ENCODE data around the gene LRIG1. TPM values are rescaled to one million over a fixed set of nuclear protein-coding genes. Genes with fewer than 3 reads are reported as not detected.

The LRIG1 gene
- total and polyA plus RNA-seq, 7 donors: 4.2 to 226 (median 150) TPM

- DNase-seq: peak; percentile 70
- Histone ChIP-seq H3K4me1 (peaks cover 0 to 99% (median 93%) of the 10 kb centered on the region in 4 donors), H3K36me3 (peaks cover 0 to 5% (median 0%) of the 10 kb centered on the region in 4 donors), H3K27me3 (no peaks in the 10 kb centered on the region), H3K4me3 (no peak overlapping the region), H3K27ac (peak overlapping the region; percentile 79 to 95 (median 85)), H3K9me3 (no peaks in the 10 kb centered on the region)
- intact Hi-C loops (cut with DNase I): no loop called here
- WGBS, 2 donors: 27 to 51% methylated on average over 7 of the region's 7 CpGs
- TF ChIP-seq EP300 (IDR thresholded peaks at IDR 0.05) (no peak), CTCF (IDR thresholded peaks at IDR 0.05) (no peak), POLR2AphosphoS5 (IDR thresholded peaks at IDR 0.05) (no peak)
Observed at GRCh38 chr3:66449411-66449974, 51.3 kb downstream of the LRIG1 start.

DNA sequence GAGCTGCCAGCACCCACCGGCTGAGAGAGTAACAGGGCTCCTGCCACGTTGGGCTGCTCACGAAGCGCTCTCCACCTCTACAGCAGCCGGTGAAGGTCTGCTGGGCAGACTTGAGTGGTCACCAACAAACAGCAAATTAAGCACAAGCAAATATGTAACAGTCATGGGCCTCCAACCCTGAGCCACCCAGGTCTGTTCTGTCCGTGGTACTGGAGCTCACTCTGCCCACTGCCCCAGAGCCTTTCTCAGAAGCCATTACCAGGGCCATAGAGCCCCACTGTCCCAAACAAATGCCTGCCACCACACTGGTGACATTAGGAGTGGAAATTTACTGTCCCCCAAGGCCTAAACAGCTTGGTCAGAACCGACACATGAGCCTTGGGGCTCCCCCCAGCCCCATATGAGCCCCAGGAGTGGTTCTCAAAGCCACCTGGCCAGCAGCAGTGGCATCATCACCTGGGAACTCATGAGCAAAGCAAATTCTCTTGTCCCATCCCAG, 56.6 kb downstream of the LRIG1 start:
- H3K9me3 ChIP-seq: no peaks in the 10 kb centered on the region
- intact Hi-C loops (cut with DNase I): no loop called here
- H3K36me3 ChIP-seq: peaks cover 0 to 13% (median 0%) of the 10 kb centered on the region in 4 donors
- 71 to 88% methylated on average over 7 of the region's 7 CpGs for WGBS, 2 donors
- H3K27ac ChIP-seq: peak overlapping the region; percentile 14 to 95 (median 83)
- no peaks in the 10 kb centered on the region for H3K27me3 ChIP-seq
- TF ChIP-seq CTCF (IDR thresholded peaks at IDR 0.05) (no peak), POLR2AphosphoS5 (IDR thresholded peaks at IDR 0.05) (no peak), EP300 (IDR thresholded peaks at IDR 0.05) (no peak)
- DNase-seq: peak; percentile 50
- peaks cover 0 to 99% (median 93%) of the 10 kb centered on the region in 4 donors for H3K4me1 ChIP-seq
- H3K4me3 ChIP-seq: no peak overlapping the region

GRCh38 chr3:66443118-66443803, 57.6 kb downstream of the LRIG1 start:
- WGBS, 2 donors: 77 to 85% methylated on average over 10 of the region's 10 CpGs
- no peak for TF ChIP-seq CTCF (IDR thresholded peaks at IDR 0.05)
- Histone ChIP-seq H3K9me3 (no peaks in the 10 kb centered on the region), H3K4me3 (peak overlapping the region in 1 of 4 donors; percentile 8), H3K4me1 (peaks cover 0 to 99% (median 93%) of the 10 kb centered on the region in 4 donors), H3K27me3 (no peaks in the 10 kb centered on the region), H3K36me3 (peaks cover 0 to 10% (median 0%) of the 10 kb centered on the region in 4 donors), H3K27ac (peak overlapping the region; percentile 59 to 95 (median 83))
- DNase-seq: peak; percentile 49
- intact Hi-C loops (cut with DNase I): no loop called here

- intact Hi-C loops (cut with DNase I): no loop called here
- H3K4me3 ChIP-seq: peak overlapping the region in 2 of 4 donors; percentile 7 to 8
- H3K9me3 ChIP-seq: no peaks in the 10 kb centered on the region
- no peaks in the 10 kb centered on the region for H3K27me3 ChIP-seq
- peak overlapping the region; percentile 59 to 95 (median 83) for H3K27ac ChIP-seq
- peaks cover 0 to 9% (median 0%) of the 10 kb centered on the region in 4 donors for H3K36me3 ChIP-seq
- 26 to 50% methylated on average over 13 of the region's 13 CpGs for WGBS, 2 donors
- H3K4me1 ChIP-seq: peaks cover 0 to 99% (median 93%) of the 10 kb centered on the region in 4 donors
- DNase-seq: peak; percentile 91
- no peak for TF ChIP-seq POLR2A (IDR thresholded peaks at IDR 0.05)
- no peak for TF ChIP-seq EP300 (IDR thresholded peaks at IDR 0.05)
- TF ChIP-seq CTCF (IDR thresholded peaks at IDR 0.05): no peak
- peak; percentile 7 to 48 (median 17) for TF ChIP-seq POLR2AphosphoS5 (IDR thresholded peaks at IDR 0.05)
Observed at GRCh38 chr3:66442254-66443117, 58.3 kb downstream of the LRIG1 start.

Data from sigmoid colon (tissue), 7 donors.